H9 (cell line): Measurements from ENCODE around the gene SRPK1. TPM values are rescaled to one million over a fixed set of nuclear protein-coding genes. Genes with fewer than 3 reads are reported as not detected.

Experiments used
- DNase-seq: peaks from one replicate; pipeline ENCODE4 v3.0.0-alpha.2; 2017
- H2AFZ ChIP-seq: one replicate; pipeline ENCODE4 v1.6.1; 2013; ENCODE audit warnings: mild to moderate bottlenecking, low read length, control low read depth, moderate library complexity
- H2AK5ac ChIP-seq: 2 replicates; pipeline ENCODE4 v1.6.1; 2013; ENCODE audit warnings: low read length, control low read depth, mixed read lengths; ENCODE audit not compliant: insufficient read length
- H2BK120ac ChIP-seq: one replicate; pipeline ENCODE4 v1.6.1; 2013; ENCODE audit warnings: low read depth, mild to moderate bottlenecking, low read length, control low read depth, inconsistent platforms; ENCODE audit not compliant: poor library complexity, severe bottlenecking
- H2BK12ac ChIP-seq: 2 replicates; pipeline ENCODE4 v1.6.1; 2013; ENCODE audit warnings: low read length, control low read depth, mixed read lengths, low read depth; ENCODE audit not compliant: insufficient read length
- H2BK15ac ChIP-seq: 2 replicates; pipeline ENCODE4 v1.6.1; 2013; ENCODE audit warnings: low read depth, low read length, control low read depth
- H2BK20ac ChIP-seq: one replicate; pipeline ENCODE4 v1.6.1; 2013; ENCODE audit warnings: low read depth, mild to moderate bottlenecking, low read length, control low read depth, inconsistent platforms; ENCODE audit not compliant: poor library complexity, severe bottlenecking
- H2BK5ac ChIP-seq: 2 replicates; pipeline ENCODE4 v1.6.1; 2013; ENCODE audit warnings: low read length, control low read depth, mixed read lengths; ENCODE audit not compliant: insufficient read length
- H3K14ac ChIP-seq: 2 replicates; pipeline ENCODE4 v1.6.1; 2013; ENCODE audit warnings: low read length, control low read depth; ENCODE audit not compliant: insufficient read depth
- H3K18ac ChIP-seq: 2 replicates; pipeline ENCODE4 v1.6.1; 2013; ENCODE audit warnings: low read depth, mild to moderate bottlenecking, mixed read lengths, low read length, control low read depth; ENCODE audit not compliant: insufficient read length
- H3K23ac ChIP-seq: 2 replicates; pipeline ENCODE4 v1.6.1; 2013; ENCODE audit warnings: low read length, control low read depth, mixed read lengths, low read depth; ENCODE audit not compliant: insufficient read length
- H3K23me2 ChIP-seq: 2 replicates; pipeline ENCODE4 v1.6.1; 2013; ENCODE audit warnings: low read depth, mild to moderate bottlenecking, mixed read lengths, low read length, control low read depth; ENCODE audit not compliant: insufficient read length, poor library complexity, severe bottlenecking
- H3K27ac ChIP-seq: 2 replicates; pipeline ENCODE4 v1.5.1; 2013; ENCODE audit warnings: low read length, control low read depth, mixed read lengths, low read depth; ENCODE audit not compliant: insufficient read length
- H3K27me3 ChIP-seq: 2 replicates; pipeline ENCODE4 v1.6.1; 2013; ENCODE audit warnings: low read length, control low read depth, inconsistent platforms; ENCODE audit not compliant: insufficient read depth
- H3K4ac ChIP-seq: 2 replicates; pipeline ENCODE4 v1.6.1; 2013; ENCODE audit warnings: low read depth, mild to moderate bottlenecking, control low read depth, inconsistent platforms, low read length, moderate library complexity
- H3K4me1 ChIP-seq: 2 replicates; pipeline ENCODE4 v1.6.1; 2013; ENCODE audit warnings: low read length, control low read depth, inconsistent platforms; ENCODE audit not compliant: insufficient read depth
- H3K4me2 ChIP-seq: 2 replicates; pipeline ENCODE4 v1.6.1; 2013; ENCODE audit warnings: low read length, control low read depth, mixed read lengths; ENCODE audit not compliant: insufficient read length, insufficient read depth
- H3K56ac ChIP-seq: 2 replicates; pipeline ENCODE4 v1.6.1; 2013; ENCODE audit warnings: low read depth, mild to moderate bottlenecking, mixed read lengths, low read length, control low read depth; ENCODE audit not compliant: insufficient read length
- H3K79me1 ChIP-seq: 2 replicates; pipeline ENCODE4 v1.6.1; 2013; ENCODE audit warnings: low read depth, mild to moderate bottlenecking, moderate library complexity, low read length, control low read depth, inconsistent platforms; ENCODE audit not compliant: insufficient read depth, poor library complexity, severe bottlenecking
- H3K79me2 ChIP-seq: 2 replicates; pipeline ENCODE4 v1.6.1; 2013; ENCODE audit warnings: low read length, control low read depth, inconsistent platforms; ENCODE audit not compliant: insufficient read depth
- H3K9ac ChIP-seq: 2 replicates; pipeline ENCODE4 v1.6.1; 2013; ENCODE audit warnings: low read length, control low read depth, mixed read lengths; ENCODE audit not compliant: insufficient read length; ENCODE audit errors: extremely low read depth
- H3K9me3 ChIP-seq: one replicate; pipeline ENCODE4 v1.6.1; 2013; ENCODE audit warnings: low read depth, low read length, inconsistent platforms; ENCODE audit not compliant: control insufficient read depth
- H3T11ph ChIP-seq: one replicate; pipeline ENCODE4 v1.6.1; 2013; ENCODE audit warnings: mild to moderate bottlenecking, low read length, control low read depth, inconsistent platforms
- H4K20me1 ChIP-seq: one replicate; pipeline ENCODE4 v1.6.1; 2013; ENCODE audit not compliant: control insufficient read depth, insufficient read length, insufficient read depth
- H4K5ac ChIP-seq: 2 replicates; pipeline ENCODE4 v1.6.1; 2013; ENCODE audit warnings: low read depth, mild to moderate bottlenecking, mixed read lengths, low read length, control low read depth; ENCODE audit not compliant: insufficient read length
- H4K8ac ChIP-seq: replicated peaks from 2 replicates; pipeline ENCODE4 v1.6.1; 2013; ENCODE audit warnings: low read length, control low read depth, mixed read lengths, low read depth; ENCODE audit not compliant: insufficient read length
- H4K91ac ChIP-seq: 2 replicates; pipeline ENCODE4 v1.6.1; 2013; ENCODE audit warnings: low read depth, mild to moderate bottlenecking, moderate library complexity, mixed read lengths, low read length, control low read depth; ENCODE audit not compliant: insufficient read length
- H3K27ac Mint-ChIP-seq, 3 experiments: 2 replicates in 2 of 3; 3 replicates in 1 of 3; pipeline ENCODE4 v1.8.0; 2020 to 2021; ENCODE audit warnings: mixed read lengths in 3 of 3, mild to moderate bottlenecking in 1 of 3, moderate library complexity in 1 of 3
- H3K27me3 Mint-ChIP-seq: 2 replicates; pipeline ENCODE4 v1.8.0; 2021; ENCODE audit warnings: low read depth, mild to moderate bottlenecking, moderate library complexity, mixed read lengths
- H3K36me3 Mint-ChIP-seq, 3 experiments: 2 replicates in 2 of 3; 3 replicates in 1 of 3; pipeline ENCODE4 v1.8.0; 2020 to 2021; ENCODE audit warnings: low read depth in 3 of 3, mixed read lengths in 3 of 3; ENCODE audit not compliant: insufficient read depth in 1 of 3
- H3K4me1 Mint-ChIP-seq, 2 experiments: 2 replicates each; pipeline ENCODE4 v1.8.0; 2020; ENCODE audit warnings: mixed read lengths in 2 of 2
- H3K4me3 Mint-ChIP-seq, 2 experiments: 2 replicates in 1 of 2; 3 replicates in 1 of 2; pipeline ENCODE4 v1.8.0; 2020 to 2021; ENCODE audit warnings: mild to moderate bottlenecking in 2 of 2, mixed read lengths in 2 of 2, moderate library complexity in 1 of 2
- H3K9me3 Mint-ChIP-seq, 2 experiments: 2 replicates in 1 of 2; 3 replicates in 1 of 2; pipeline ENCODE4 v1.8.0; 2020; ENCODE audit warnings: mild to moderate bottlenecking in 2 of 2, mixed read lengths in 2 of 2, moderate library complexity in 1 of 2
- CTCF ChIP-seq: fragments of 200-600 bp; sonication (generic); conservative IDR thresholded peaks from 3 replicates; pipeline ENCODE4 v1.8.0; 2021; ENCODE audit warnings: antibody characterized with exemption, mild to moderate bottlenecking
- WGBS: extraction: QIAGEN DNeasy Blood & Tissue Kit; methylation state at CpG from one replicate; pipeline ENCODE4 v1.1.7; 2013; ENCODE audit warnings: missing lambda C conversion rate, low lambda C conversion rate, mixed read lengths; ENCODE audit not compliant: insufficient read length; ENCODE audit errors: extremely low coverage; 5-methylcytosine and 5-hydroxymethylcytosine counted together
- total RNA-seq: library from RNA; stranded (reverse); gene quantifications from 2 replicates; pipeline ENCODE4 v1.2.1, GENCODE V29; 2021

The SRPK1 gene
- total RNA-seq, 1 experiment from 2014 or later: 93.2 TPM

- Histone ChIP-seq H3K27ac (no peak overlapping the region), H3K79me2 (no peaks in the 10 kb centered on the region), H3K9ac (no peak overlapping the region), H2AK5ac (no peak overlapping the region), H2BK12ac (no peak overlapping the region), H3T11ph (no peak overlapping the region), H4K8ac (no peak overlapping the region), H4K91ac (no peak overlapping the region), H3K56ac (no peak overlapping the region), H3K27me3 (no peaks in the 10 kb centered on the region), H3K4me1 (no peaks in the 10 kb centered on the region; the same call in 1 of the 2 replicates), H2BK5ac (no peak overlapping the region), H4K20me1 (no peaks in the 10 kb centered on the region), H3K23ac (no peak overlapping the region), H3K4ac (no peak overlapping the region), H2BK120ac (no peak overlapping the region), H3K79me1 (no peaks in the 10 kb centered on the region), H4K5ac (no peak overlapping the region), H3K23me2 (no peaks in the 10 kb centered on the region), H3K9me3 (no peaks in the 10 kb centered on the region), H2AFZ (no peak overlapping the region), H3K14ac (no peak overlapping the region), H3K4me2 (no peak overlapping the region), H3K18ac (no peak overlapping the region), H2BK15ac (no peak overlapping the region), H2BK20ac (no peak overlapping the region)
- no peak for DNase-seq
- Mint-ChIP-seq H3K4me3 (no peak overlapping the region), H3K36me3 (peaks cover 0 to 12% (median 8%) of the 10 kb centered on the region in 3 experiments; a peak in 5 of 7 replicates), H3K4me1 (peaks cover 0 to 5% of the 10 kb centered on the region in 2 experiments; a peak in 2 of 4 replicates), H3K27ac (no peak overlapping the region), H3K9me3 (no peaks in the 10 kb centered on the region; a peak in 2 of 5 replicates), H3K27me3 (no peaks in the 10 kb centered on the region)
- no peak for TF ChIP-seq CTCF
- WGBS: no CpG with 5 or more reads among the region's 5 CpGs
Observed at GRCh38 chr6:35829306-35829705, 91.6 kb downstream of the SRPK1 start.
